HT-29 (cell line): ENCODE data around the gene COPA. TPM values are rescaled to one million over a fixed set of nuclear protein-coding genes. Genes with fewer than 3 reads are reported as not detected.
A peak's percentile ranks its signal among the peaks of the same experiment; 100 is the strongest.

Experiments used
- DNase-seq: peaks from one replicate; pipeline ENCODE4 v3.0.0-alpha.2; 2015; ENCODE audit warnings: low spot score
- total RNA-seq: library from RNA; depleted of rRNA; stranded (reverse); fragments of >200 nt; shearing (Covaris generic); gene quantifications from 2 replicates; pipeline ENCODE4 v1.2.3, GENCODE V29; 2014

Gene COPA
- total RNA-seq, 1 experiment from 2014 or later = 73.9 TPM

- no peak for DNase-seq
These were observed 20.0 kb upstream of the COPA start for GRCh38 chr1:160363010-160363409.

DNA sequence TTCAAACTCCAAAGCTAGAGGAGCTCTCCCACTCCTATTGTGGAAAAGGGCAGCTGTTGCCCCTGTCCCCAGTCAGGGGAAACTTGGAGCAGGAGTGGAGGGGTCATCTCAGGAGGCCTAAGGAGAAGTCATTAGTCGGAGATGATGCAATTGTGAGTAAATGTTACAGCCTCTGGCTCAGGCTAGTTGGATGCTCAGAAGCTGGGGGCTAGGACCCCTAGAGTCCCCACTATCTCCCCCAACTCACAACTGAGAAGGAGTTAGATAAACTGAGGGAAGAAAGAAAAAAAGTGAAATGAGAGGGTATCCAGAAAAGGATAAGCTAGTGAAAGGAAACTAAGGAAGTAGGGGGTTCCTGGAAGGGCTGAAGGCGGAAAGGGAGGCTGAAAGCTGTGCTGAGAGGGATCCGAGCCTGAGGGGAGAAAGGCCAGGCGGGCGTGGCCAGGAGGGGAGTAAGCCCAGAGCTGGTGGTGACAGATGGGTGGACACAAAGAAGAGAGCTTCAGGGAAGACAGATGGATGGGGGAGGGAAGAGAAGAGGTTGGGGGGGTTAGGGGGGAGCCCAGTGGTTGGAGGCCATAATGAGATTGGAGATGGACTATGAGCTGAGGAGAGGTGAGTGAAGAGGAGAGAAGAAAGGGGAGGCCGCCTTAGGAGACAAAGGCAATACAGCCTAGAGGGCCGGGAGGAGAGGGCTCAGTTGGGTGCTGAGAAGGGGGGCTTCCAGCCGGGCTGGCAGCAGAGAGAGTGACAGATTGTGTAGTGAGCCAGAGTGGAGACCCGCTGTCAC lies 19.3 kb upstream of the COPA start:
- DNase-seq = no peak

- no peak for DNase-seq
These were observed 18.7 kb upstream of the COPA start for GRCh38 chr1:160361814-160362167.

GRCh38 chr1:160361199-160361598 lies 18.1 kb upstream of the COPA start:
- DNase-seq = no peak

DNA sequence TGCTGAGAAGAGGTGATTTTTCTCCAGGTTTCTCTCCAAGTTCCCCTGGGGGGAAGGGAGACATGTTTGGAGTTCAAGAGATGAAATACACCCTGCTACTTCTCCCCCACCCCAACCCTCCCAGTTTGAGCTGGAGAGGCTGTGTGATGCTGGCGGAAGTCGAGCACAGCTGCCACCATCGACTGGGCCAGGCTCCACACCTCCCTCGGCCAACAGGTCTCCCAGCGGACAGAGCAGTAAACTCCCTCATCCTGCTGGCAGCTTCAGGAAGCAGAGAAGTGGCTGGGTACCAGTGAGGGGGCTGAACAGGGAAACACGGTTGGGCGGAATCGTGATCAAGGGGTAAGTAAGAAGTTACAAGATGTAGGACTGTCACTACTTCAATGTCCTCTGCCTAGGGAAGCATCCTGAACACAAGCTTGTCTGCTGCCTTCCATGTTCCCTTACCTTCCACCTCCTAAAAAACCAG lies 17.2 kb upstream of the COPA start:
- no peak for DNase-seq

DNA sequence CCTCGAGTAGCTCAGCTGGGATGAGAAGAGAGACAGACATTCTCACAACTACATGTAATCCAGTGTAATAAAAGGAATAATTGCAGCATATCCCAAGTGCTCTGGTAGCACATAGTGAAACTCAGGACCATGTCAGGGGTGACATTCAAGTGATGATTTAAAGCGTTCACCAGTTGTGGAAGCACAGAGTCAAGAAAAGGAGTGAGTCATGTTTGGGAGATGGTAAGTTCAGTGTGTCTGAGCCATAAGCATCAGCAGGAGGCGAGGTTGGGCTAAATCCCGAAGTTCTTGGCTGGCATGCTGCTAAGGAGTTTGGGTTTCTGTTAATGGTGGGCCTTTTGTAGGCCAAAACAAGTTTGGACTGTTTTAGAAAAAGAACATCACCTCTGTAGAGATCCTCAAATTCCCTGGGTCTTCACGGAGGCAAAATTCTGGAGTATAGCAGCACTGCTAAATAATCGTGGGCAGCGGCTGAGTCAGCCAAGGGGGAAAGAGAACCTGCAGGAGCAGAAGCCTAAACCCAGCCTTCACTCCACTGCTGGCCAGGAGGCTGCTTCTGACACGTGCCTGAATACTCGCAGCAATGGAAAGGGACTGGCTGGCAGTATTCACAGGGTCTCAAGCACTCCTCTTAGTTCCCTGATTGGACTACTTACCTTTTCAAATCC lies 16.6 kb upstream of the COPA start:
- no peak for DNase-seq

GRCh38 chr1:160358073-160358472 lies 15.0 kb upstream of the COPA start:
- DNase-seq = no peak

GRCh38 chr1:160357286-160358002 lies 14.4 kb upstream of the COPA start:
- DNase-seq = no peak

DNA sequence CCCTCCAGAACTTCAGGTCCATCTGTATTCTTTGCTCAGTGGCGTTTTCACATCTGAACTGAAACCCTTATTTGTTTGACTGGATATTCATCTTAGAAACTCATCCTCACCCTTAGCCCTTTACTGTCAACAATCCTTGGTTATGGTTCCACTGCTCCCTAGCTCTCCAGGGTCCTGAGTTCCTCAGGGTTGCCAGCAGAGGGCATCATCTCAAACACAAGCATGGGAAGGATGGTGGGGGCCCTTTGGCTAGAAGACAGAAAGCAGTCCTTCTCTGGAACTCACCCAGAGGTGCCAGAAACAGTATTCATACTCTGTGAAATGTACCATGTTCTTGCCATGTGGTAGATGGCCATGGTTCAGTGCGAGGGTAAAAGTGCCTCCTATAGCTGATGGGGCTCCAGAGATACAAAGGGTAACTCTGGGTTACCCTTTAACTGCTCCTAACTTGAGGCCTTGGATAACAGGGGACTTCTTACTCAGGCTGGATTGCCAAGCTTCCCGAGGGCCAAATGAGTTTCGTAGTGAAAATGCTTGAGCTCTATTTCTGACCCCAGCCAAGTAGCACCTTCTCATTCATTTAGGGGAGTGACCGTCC lies 11.4 kb upstream of the COPA start:
- peak; percentile 47 for DNase-seq

DNA sequence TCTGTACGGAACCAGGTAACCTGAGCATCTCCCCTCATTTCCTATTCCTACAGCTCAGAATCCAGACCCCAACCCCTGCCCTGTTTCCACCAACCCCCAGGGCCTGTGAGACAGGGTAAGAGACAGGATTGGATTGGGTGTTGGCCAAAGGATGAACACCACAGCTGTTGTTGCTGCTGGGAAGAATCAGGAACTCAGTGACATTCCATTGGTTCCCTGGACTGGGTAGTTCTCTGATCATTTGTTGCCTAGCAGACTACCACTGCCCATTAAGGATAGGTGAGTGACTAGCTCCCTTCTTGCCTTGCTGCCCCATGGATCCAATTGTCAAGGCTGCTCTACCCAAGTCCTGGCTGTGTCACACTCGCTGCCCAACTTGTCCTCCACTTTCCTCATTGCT lies 10.2 kb upstream of the COPA start:
- no peak for DNase-seq

DNA sequence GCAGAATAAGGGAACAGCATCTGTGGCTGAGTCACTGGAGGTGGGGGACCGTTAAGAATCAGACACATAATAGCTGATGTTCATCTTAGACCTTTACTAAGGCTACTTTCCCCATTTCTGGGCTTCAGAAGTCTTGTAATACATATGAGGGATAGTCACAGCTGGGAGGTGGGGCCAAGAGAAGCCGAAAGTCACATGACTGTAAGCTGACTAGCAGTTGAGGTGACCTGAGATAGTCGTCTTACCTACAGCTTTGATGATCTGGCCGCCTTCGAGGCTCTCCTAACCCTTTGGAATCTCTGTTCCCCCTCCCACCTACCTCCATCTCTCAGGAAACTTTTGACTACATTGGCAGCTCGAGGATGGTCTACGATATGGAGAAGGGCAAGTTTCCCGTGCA lies 9.5 kb upstream of the COPA start:
- no peak for DNase-seq

DNA sequence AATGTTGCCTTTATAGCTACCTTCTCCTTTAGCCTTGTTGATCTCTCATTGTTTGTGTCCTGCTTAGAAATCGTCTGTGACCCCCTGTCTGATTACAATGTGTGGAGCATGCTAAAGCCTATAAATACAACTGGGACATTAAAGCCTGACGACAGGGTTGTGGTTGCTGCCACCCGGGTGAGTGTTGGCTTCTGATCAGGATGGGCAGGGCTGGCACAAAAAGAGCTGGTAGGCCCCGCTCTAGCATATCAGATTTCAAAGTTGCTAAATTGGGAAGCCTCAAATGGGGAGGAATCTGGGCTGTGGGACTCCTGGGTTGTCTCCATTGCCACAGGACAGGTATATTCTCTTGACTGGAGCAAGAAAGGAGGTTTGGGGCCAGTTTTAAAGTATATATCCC lies 8.6 kb upstream of the COPA start:
- no peak for DNase-seq

- DNase-seq = no peak
These were observed 3.9 kb upstream of the COPA start for GRCh38 chr1:160346958-160347357.

DNA sequence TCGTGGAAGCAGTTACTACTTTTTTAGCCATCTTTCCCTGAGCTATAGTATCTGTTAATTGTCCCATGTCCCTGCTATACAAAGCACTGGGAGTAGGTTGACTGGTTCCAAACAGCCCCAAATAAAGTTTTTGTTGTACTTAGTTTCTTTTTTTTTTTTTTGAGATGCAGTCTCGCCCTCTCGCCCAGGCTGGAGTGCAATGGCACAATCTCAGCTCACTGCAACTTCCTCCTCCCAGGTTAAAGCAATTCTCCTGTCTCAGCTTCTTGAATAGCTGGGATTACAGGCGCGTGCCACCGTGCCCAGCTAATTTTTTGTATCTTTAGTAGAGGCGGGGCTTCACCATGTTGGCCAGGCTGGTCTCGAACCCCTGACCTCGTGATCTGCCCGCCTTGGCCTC lies 3.4 kb upstream of the COPA start:
- DNase-seq = no peak

DNA sequence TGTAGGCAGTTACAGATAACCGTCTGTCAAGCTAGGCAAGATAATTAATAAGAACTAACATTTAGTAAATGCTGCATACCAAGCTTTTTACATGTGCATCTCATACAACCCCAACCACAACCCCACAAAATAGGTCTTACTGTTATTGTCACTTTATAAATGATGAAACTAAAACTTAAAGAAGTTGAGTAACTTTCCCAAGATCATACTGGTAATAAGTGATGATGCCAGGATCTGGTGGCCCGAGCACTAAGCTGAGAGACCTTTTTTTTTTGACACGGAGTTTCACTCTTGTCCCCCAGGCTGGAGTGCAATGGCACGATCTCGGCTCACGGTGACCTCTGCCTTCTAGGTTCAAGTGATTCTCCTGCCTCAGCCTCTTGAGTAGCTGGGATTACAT lies 1.9 kb upstream of the COPA start:
- no peak for DNase-seq

GRCh38 chr1:160344241-160344640 lies 1.2 kb upstream of the COPA start:
- no peak for DNase-seq

DNA sequence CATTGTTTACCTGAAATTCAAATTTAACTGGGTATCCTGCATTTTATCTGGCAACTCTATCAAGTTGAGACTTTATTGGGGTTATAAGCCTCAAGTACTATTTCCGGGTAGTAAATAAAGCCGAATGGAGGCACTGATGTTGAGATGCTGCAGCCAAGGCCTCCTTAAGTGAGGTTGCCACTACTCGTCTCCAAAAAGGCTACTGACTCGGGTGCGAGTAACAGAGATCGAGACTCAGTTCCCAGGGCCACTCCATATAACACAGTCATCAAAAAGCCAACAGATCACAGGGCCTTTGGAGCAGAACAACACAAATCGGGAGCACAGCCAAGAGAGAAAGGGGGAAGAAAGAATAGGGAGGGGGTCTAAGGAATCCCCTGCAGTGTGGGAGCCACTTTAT lies 524 bp downstream of the COPA start:
- peak; percentile 39 for DNase-seq

DNA sequence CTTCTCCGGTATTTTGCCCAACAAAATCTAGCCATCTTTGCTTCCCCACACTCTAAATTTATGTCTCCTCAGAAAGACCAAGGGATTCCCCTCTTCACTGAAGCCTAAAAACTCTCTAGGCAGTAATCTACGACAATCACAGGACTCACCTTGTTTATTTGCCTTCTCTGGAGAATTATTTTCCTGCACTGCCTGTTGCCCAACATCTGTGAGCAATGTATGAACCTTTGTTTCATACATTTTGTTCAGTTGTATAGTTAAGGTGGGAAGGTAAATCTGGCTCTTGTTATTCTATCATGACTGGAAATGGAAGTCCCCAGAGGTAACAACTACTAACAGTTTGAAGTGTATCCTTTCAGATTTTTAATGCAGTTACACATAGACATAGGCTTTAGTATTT lies 2.2 kb downstream of the COPA start:
- no peak for DNase-seq

GRCh38 chr1:160340146-160340545 lies 2.9 kb downstream of the COPA start:
- no peak for DNase-seq

- no peak for DNase-seq
These were observed 4.5 kb downstream of the COPA start for GRCh38 chr1:160338580-160338979.

- no peak for DNase-seq
These were observed 10.5 kb downstream of the COPA start for GRCh38 chr1:160332516-160332915.

DNA sequence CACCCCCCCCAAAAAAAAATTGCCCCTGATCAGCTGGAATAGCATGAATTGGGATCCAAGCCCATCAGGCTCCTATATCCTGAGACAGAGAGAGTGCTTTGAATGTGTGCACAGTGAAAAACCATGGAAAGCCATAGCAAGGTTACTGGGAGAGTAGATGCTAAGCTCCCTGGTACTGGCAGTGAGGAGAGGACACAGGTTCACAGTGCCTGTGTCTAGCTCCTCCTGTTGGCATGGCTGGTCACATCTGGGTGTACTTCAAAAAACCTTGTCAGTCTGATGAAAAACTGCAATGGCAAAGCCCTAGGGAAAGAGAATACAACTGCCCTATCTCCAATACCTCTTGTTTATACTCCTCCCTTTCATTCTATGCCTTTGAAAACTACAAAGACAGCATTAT lies 12.9 kb downstream of the COPA start:
- DNase-seq = no peak
